ENCODE results near the gene DDA1. TPM values are rescaled to one million over a fixed set of nuclear protein-coding genes. Genes with fewer than 3 reads are reported as not detected.

Gene DDA1
- total RNA-seq, 1 experiment from 2014 or later, result 87.9 TPM

DNA sequence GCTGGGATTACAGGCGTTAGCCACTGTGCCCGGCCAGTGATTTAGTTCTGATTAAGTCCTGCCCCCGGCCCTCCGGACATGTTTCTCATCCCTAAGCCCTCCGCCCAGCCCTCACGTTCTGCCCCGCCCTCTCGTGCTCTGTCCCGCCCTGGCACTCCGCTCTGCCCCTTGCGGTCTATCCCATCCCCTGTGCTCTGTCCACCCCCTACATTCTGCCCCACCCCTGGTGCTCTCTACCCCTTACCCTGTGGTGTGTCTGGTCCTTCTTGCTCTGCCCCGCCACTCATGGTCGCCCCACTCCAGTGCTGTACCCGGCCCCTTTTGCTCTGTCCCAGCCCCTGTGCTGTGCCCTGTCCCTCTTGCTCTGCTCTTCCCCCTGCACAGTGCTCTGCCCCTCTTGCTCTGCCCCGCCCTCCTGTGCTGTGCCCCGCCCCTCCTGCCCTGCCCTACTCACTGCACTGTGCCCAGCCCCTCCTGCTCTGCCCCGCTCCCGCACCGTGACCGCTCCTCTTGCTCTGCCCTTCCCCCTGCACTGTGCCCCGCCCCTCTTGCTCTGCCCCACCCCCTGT, 31.0 kb downstream of the DDA1 start:
- Histone ChIP-seq H3K4me1 (ENCODE audit: insufficient read depth, low read length) (peaks cover 13% of the 10 kb centered on the region), H3K9me2 (replicated peaks; ENCODE audit: low read length) (no peaks in the 10 kb centered on the region), H2AFZ (ENCODE audit: low read length) (no peak overlapping the region), H3K27me3 (ENCODE audit: low read length) (no peaks in the 10 kb centered on the region), H3K4me2 (ENCODE audit: low read length) (no peak overlapping the region), H3K4me3 (ENCODE audit: low read length) (no peak overlapping the region), H3F3A (ENCODE audit: low read length, unreplicated experiment) (no peaks in the 10 kb centered on the region), H3K27ac (ENCODE audit: low read length) (no peak overlapping the region), H3K9me3 (ENCODE audit: low read length) (no peaks in the 10 kb centered on the region), H4K20me1 (ENCODE audit: low read length) (no peaks in the 10 kb centered on the region), H3K36me3 (ENCODE audit: low read depth, low read length) (peaks cover 11% of the 10 kb centered on the region; the same call in 1 of the 2 replicates), H3K79me2 (ENCODE audit: low read length) (peaks cover 30% of the 10 kb centered on the region), H3K9ac (ENCODE audit: low read length) (no peak overlapping the region)
- TF ChIP-seq, protein P1, sequence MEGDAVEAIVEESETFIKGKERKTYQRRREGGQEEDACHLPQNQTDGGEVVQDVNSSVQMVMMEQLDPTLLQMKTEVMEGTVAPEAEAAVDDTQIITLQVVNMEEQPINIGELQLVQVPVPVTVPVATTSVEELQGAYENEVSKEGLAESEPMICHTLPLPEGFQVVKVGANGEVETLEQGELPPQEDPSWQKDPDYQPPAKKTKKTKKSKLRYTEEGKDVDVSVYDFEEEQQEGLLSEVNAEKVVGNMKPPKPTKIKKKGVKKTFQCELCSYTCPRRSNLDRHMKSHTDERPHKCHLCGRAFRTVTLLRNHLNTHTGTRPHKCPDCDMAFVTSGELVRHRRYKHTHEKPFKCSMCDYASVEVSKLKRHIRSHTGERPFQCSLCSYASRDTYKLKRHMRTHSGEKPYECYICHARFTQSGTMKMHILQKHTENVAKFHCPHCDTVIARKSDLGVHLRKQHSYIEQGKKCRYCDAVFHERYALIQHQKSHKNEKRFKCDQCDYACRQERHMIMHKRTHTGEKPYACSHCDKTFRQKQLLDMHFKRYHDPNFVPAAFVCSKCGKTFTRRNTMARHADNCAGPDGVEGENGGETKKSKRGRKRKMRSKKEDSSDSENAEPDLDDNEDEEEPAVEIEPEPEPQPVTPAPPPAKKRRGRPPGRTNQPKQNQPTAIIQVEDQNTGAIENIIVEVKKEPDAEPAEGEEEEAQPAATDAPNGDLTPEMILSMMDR (conservative IDR thresholded peaks at IDR 0.05; ENCODE audit: low read depth, low read length), result no peak
- TF ChIP-seq EZH2 (IDR thresholded peaks at IDR 0.05; ENCODE audit: low read length, unreplicated experiment) (no peak), EZH2phosphoT487 (IDR thresholded peaks at IDR 0.05; ENCODE audit: borderline replicate concordance, low read length) (no peak)
- ChIA-PET CTCF (no interaction called here), POLR2A (ENCODE audit: unreplicated experiment) (no interaction called here)
- intact Hi-C loops (cut with micrococcal nuclease), result no loop called here
- BruUV-seq (replicated peaks), result no TSS peak
- DNase-seq, result peak; percentile 23
- ATAC-seq, result no peak

GRCh38 chr19:17340871-17341357, 31.6 kb downstream of the DDA1 start:
- intact Hi-C loops (cut with micrococcal nuclease), result no loop called here
- ChIA-PET CTCF (no interaction called here), POLR2A (ENCODE audit: unreplicated experiment) (no interaction called here)
- no peak overlapping the region for H3K4me2 ChIP-seq (ENCODE audit: low read length)
- no peaks in the 10 kb centered on the region for H4K20me1 ChIP-seq (ENCODE audit: low read length)
- H3K27ac ChIP-seq (ENCODE audit: low read length), result no peak overlapping the region
- H3K9me2 ChIP-seq (replicated peaks; ENCODE audit: low read length), result no peaks in the 10 kb centered on the region
- peaks cover 30% of the 10 kb centered on the region for H3K79me2 ChIP-seq (ENCODE audit: low read length)
- peaks cover 11% of the 10 kb centered on the region; the same call in 1 of the 2 replicates for H3K36me3 ChIP-seq (ENCODE audit: low read depth, low read length)
- no peak for DNase-seq
- H3K27me3 ChIP-seq (ENCODE audit: low read length), result no peaks in the 10 kb centered on the region
- peaks cover 9% of the 10 kb centered on the region for H3K4me1 ChIP-seq (ENCODE audit: insufficient read depth, low read length)
- BruUV-seq (replicated peaks), result no TSS peak
- no peaks in the 10 kb centered on the region for H3K9me3 ChIP-seq (ENCODE audit: low read length)
- no peaks in the 10 kb centered on the region for H3F3A ChIP-seq (ENCODE audit: low read length, unreplicated experiment)
- no peak overlapping the region for H2AFZ ChIP-seq (ENCODE audit: low read length)
- TF ChIP-seq, protein P1 (conservative IDR thresholded peaks at IDR 0.05; ENCODE audit: low read depth, low read length), result no peak
- TF ChIP-seq EZH2phosphoT487 (IDR thresholded peaks at IDR 0.05; ENCODE audit: borderline replicate concordance, low read length), result no peak
- H3K9ac ChIP-seq (ENCODE audit: low read length), result no peak overlapping the region
- H3K4me3 ChIP-seq (ENCODE audit: low read length), result no peak overlapping the region
- no peak for ATAC-seq

GRCh38 chr19:17341386-17341785, 32.0 kb downstream of the DDA1 start:
- BruUV-seq (replicated peaks), result no TSS peak
- Histone ChIP-seq H4K20me1 (ENCODE audit: low read length) (no peaks in the 10 kb centered on the region), H2AFZ (ENCODE audit: low read length) (no peak overlapping the region), H3K9me2 (replicated peaks; ENCODE audit: low read length) (no peaks in the 10 kb centered on the region), H3K9ac (ENCODE audit: low read length) (no peak overlapping the region), H3K27me3 (ENCODE audit: low read length) (no peaks in the 10 kb centered on the region), H3K79me2 (ENCODE audit: low read length) (peaks cover 30% of the 10 kb centered on the region), H3K4me2 (ENCODE audit: low read length) (no peak overlapping the region), H3K27ac (ENCODE audit: low read length) (no peak overlapping the region), H3K9me3 (ENCODE audit: low read length) (no peaks in the 10 kb centered on the region), H3K36me3 (ENCODE audit: low read depth, low read length) (peaks cover 11% of the 10 kb centered on the region; the same call in 1 of the 2 replicates), H3F3A (ENCODE audit: low read length, unreplicated experiment) (no peaks in the 10 kb centered on the region), H3K4me1 (ENCODE audit: insufficient read depth, low read length) (peaks cover 9% of the 10 kb centered on the region), H3K4me3 (ENCODE audit: low read length) (no peak overlapping the region)
- no peak for ATAC-seq
- ChIA-PET POLR2A (ENCODE audit: unreplicated experiment) (no interaction called here), CTCF (no interaction called here)
- DNase-seq, result no peak
- intact Hi-C loops (cut with micrococcal nuclease), result no loop called here
- TF ChIP-seq EZH2 (IDR thresholded peaks at IDR 0.05; ENCODE audit: low read length, unreplicated experiment), result no peak
